NCI-H748 (cell line): ENCODE data around the gene HLA-DMA.

Experiments
- DNase-seq: peaks from one replicate; lab custom pipeline; 2025; ENCODE audit not compliant: unreplicated experiment; lab: John Stamatoyannopoulos, UW

HLA-DMA gene

DNA sequence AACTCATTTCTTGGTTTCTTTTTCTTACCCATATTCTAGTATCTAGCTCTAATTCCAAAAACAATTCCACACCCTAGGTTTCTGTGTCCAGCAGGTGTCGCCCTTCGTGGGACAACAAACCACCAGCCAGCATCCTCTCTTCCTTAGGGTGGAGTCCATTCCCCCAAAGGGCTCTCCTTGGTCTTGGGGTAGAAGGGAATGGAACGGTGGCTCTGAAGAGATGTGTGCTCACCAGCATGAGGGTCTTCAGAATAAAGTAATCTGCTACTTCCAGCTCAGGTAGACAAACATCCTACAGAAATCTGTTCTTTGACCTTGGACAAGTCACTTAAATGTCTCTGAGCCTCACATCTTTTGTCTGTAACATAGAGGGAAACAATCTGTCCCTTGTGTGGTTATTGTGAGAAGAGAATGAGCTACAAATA lies 19.2 kb downstream of the HLA-DMA start:
- DNase-seq, result peak; percentile 72

DNA sequence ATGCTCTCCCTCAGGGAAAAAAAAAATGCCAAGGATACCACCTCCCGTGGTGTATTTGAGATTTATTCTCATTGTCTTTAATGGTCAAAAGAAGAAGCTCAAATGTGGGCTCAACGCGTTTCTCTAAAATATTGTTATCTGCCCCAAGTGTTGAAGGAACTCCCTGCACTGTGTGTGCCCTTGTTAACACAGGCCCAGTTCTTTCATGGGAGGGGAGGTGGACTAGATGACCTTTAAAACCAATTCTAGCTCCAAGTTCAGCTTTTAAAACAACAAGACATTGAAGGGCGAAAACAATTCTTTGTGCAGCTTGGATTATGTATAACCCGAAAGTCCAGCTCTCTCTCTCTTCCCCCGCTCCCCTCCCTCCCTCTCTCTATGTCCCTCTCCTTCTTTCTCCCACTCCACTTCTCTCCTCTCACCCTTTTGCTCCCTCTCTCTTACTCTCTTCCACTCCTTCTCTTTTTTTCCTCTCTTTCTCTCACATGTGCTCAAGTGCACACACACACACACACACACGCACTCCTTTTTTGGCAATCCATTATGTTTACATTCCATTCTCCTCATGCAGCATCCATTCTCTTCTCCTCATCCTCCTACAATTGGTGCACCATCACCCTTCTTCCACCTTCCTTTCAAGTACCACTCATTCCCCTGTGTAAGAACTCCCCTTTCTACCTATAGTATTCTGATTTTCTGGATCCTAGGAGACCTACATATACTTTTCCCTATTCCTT lies 20.6 kb downstream of the HLA-DMA start:
- no peak for DNase-seq

DNA sequence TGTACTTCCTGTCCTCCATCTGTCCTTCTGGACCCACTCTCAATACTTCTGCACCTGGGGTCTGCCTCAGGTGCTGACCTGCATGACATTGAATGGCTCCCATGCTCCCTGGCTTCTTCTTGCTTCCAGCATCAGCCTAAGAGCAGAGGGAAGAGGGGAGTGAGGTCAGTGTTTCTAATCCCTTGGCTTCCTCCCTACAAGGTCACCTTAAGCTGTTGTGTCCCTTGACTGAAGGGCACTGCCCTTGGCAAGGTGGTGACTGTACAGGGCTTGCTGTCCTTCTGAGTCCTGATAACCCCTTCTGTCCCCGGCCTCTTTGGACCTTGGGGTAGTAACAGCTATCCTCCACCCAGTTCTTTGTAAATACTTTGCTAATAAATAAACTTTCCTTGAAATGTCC lies 21.7 kb downstream of the HLA-DMA start:
- DNase-seq, result no peak

DNA sequence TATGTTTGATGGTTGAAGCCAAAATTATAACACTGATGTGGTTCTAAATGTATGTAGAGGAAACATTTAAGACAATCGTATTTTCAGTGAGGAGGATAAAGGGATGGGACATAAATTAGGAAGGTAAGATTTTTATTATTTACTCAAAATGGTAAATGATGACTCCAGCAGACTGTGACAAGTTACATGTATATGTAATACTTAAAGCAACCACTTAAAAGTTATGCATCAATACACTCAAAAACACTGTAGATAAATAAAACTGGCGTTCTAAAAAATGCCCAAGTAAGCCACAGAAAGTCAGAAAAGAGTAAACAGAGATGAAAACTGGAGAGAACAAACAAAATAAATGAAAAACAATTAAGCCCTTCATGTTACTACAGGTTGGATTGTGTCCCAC lies 30.8 kb downstream of the HLA-DMA start:
- no peak for DNase-seq

DNA sequence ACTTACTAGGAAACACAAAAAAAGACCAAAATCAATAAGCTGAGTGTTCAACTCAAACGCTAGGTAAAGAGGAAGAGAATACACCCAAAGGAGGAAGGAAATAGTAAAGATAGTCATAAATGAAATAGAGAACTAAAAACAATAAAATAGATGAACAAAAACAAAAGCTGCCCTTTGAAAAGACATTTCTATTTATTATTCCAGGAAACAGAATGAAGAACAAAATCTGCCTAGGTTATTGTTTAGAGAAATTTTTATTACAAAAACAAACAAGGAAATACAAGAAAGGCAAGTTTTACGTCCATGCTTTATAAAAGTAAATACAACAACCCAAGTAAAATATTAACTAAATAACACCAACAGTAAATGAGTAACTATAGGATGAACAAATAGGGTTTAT lies 32.2 kb downstream of the HLA-DMA start:
- no peak for DNase-seq

DNA sequence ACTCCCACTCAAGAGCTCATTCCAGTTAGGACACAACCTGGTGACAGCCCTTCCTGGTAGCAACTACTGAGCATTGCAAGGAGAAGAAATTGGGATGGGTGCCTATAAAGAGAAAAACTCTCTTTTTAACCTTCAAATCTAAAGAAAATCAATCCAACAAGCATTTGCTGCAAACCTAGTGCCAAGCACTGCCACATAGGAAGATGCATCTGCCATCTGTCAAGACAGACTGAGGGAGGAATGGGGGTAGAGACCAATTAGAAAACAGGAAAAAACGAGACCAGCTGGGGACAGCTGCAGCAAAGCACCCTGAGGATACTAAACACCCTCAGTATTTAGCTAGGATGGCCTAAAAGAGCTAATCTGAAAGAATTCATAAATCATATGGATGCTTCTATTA lies 39.9 kb downstream of the HLA-DMA start:
- no peak for DNase-seq

DNA sequence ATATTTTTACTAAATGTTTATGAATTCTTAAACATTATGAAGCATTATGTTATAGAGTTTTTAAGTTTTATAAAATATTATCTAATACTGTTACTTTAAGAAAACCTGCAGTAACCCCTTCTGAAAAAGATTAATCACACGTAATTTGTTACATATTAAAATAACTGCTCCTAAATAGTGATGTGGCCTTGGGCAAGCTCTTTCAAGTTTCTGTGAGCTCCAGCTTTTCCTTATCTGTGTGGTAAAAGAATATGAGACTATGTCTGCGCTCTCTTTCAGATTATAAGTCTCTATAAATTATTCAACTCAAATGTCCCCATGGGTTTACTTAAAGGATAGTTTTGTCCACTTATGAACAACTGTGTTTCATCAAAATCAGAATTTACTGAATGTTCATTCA lies 44.0 kb downstream of the HLA-DMA start:
- DNase-seq, result no peak

DNA sequence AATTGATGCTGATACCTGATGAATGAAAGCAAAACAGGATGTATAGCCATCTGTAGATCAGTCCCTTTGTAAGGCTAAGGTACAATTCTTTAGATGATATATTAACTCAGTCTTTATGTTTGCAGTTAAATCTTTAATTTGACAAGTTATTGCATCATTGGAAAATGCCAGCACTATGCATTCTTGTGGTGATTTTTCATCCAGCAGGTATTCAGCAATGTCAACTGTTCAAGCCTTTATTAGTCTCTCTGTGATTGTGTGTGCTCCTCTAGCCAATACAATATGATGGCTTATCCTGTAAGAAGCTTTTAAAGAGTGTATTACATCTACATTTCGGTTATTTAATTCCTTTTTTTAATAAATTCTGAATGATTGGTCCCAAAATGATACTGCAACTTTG lies 46.4 kb downstream of the HLA-DMA start:
- no peak for DNase-seq

DNA sequence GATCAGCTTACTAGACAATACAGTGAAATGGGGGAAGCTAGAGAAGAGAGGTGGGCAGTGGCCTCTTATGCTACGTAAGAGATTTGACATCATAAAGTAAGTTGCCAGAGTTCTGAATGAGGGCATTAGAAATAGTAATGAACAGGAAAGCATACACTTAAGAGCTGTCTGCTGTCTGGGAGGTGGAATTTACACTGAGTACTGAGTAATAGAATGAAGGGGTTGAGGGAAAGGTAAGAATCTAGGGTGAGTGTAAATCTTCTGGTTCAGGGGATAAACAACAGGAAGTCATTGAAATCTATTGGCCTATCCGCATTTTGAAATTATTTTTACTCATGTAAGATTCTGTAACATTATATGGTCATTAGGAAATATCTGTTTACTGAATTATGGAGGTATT lies 47.8 kb downstream of the HLA-DMA start:
- no peak for DNase-seq

DNA sequence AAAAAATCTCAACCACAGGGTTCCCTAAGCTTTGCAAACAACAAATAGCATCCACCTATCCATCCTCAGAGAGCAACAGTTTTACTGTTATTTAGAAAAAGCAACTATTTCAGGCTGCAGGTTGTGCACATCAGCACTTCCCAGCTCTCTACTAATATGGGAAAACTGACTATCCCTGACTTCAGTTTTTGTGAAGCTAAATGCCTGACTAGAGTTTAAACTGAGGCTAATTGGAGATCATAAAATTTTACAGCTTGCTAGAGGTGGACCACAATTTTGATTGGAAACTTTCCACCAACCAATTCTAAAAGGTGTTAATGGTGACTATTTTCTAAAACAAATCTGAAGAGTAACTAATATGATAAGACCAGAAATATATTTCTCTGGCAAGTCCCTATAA lies 48.9 kb downstream of the HLA-DMA start:
- DNase-seq, result no peak
